Activated CD8-positive, alpha-beta memory T cell treated with anti-CD3 and anti-CD28 coated beads, Interleukin-2, amount 10 ng/mL, durations not matched to agents 7 days and 5 days (primary cell): ENCODE results near the gene INF2. TPM values are rescaled to one million over a fixed set of nuclear protein-coding genes. Genes with fewer than 3 reads are reported as not detected.

ENCODE experiments used
- ATAC-seq: fragments of 150-1000 bp; cut with Tn5 transposase; one replicate; pipeline ENCODE4 v1.10.0; 2021; ENCODE audit warnings: moderate library complexity
- CTCF ChIA-PET: fragments of 350-600 bp; sonication (Branson Sonifier 250); formaldehyde crosslinking; loops from one replicate; lab custom pipeline; 2021; ENCODE audit warnings: antibody characterized with exemption; lab: Charles Lee
- DNase-seq: peaks from one replicate; pipeline ENCODE4 v3.0.0-alpha.2; 2020
- H3K27ac Mint-ChIP-seq: one replicate; pipeline ENCODE4 v1.8.0; 2021; ENCODE audit warnings: mild to moderate bottlenecking, mixed read lengths
- H3K27me3 Mint-ChIP-seq: one replicate; pipeline ENCODE4 v1.8.0; 2021; ENCODE audit warnings: mixed read lengths
- H3K36me3 Mint-ChIP-seq: one replicate; pipeline ENCODE4 v1.8.0; 2021; ENCODE audit warnings: mild to moderate bottlenecking, mixed read lengths
- H3K4me1 Mint-ChIP-seq: one replicate; pipeline ENCODE4 v1.8.0; 2021; ENCODE audit warnings: mixed read lengths
- H3K4me3 Mint-ChIP-seq: one replicate; pipeline ENCODE4 v1.8.0; 2021; ENCODE audit warnings: mild to moderate bottlenecking, moderate library complexity, mixed read lengths
- H3K9me3 Mint-ChIP-seq: one replicate; pipeline ENCODE4 v1.8.0; 2022; ENCODE audit warnings: low read depth, mixed read lengths
- total RNA-seq, 2 experiments: library from RNA; stranded (reverse); gene quantifications; one replicate each; pipeline ENCODE4 v1.2.3, GENCODE V29; 2021

Gene INF2
- total RNA-seq, 2 experiments from 2014 or later, result 59.9 to 63.6 TPM

- DNase-seq (no peak), ATAC-seq (no peak)
- Mint-ChIP-seq H3K27ac (no peak overlapping the region), H3K4me1 (peaks cover 17% of the 10 kb centered on the region), H3K27me3 (no peaks in the 10 kb centered on the region), H3K9me3 (no peaks in the 10 kb centered on the region), H3K36me3 (no peaks in the 10 kb centered on the region), H3K4me3 (no peak overlapping the region)
- CTCF ChIA-PET, result no interaction called here
Measured at GRCh38 chr14:104697892-104698583, 8.6 kb downstream of the INF2 start.

GRCh38 chr14:104698688-104699425 lies 9.4 kb downstream of the INF2 start:
- Mint-ChIP-seq H3K27me3 (no peaks in the 10 kb centered on the region), H3K27ac (no peak overlapping the region), H3K4me3 (no peak overlapping the region), H3K9me3 (no peaks in the 10 kb centered on the region), H3K4me1 (peaks cover 17% of the 10 kb centered on the region), H3K36me3 (no peaks in the 10 kb centered on the region)
- CTCF ChIA-PET, result no interaction called here
- ATAC-seq (no peak), DNase-seq (no peak)

GRCh38 chr14:104699426-104699748 lies 10.0 kb downstream of the INF2 start:
- no peaks in the 10 kb centered on the region for H3K9me3 Mint-ChIP-seq
- CTCF ChIA-PET, result no interaction called here
- ATAC-seq (no peak), DNase-seq (no peak)
- H3K27me3 Mint-ChIP-seq, result no peaks in the 10 kb centered on the region
- peaks cover 2% of the 10 kb centered on the region for H3K36me3 Mint-ChIP-seq
- H3K4me1 Mint-ChIP-seq, result peaks cover 14% of the 10 kb centered on the region
- no peak overlapping the region for H3K4me3 Mint-ChIP-seq
- no peak overlapping the region for H3K27ac Mint-ChIP-seq

- ATAC-seq, result no peak
- Mint-ChIP-seq H3K4me1 (peaks cover 6% of the 10 kb centered on the region), H3K36me3 (peaks cover 2% of the 10 kb centered on the region), H3K4me3 (no peak overlapping the region), H3K27me3 (no peaks in the 10 kb centered on the region), H3K9me3 (no peaks in the 10 kb centered on the region), H3K27ac (no peak overlapping the region)
- no peak for DNase-seq
- CTCF ChIA-PET, result interaction anchor here (0.6 to 1.0 kb wide), 2 partner anchors 10 to 17 kb away, joined by 3 read pairs; no protein-coding TSS in a partner anchor
Measured at GRCh38 chr14:104700225-104700651, 10.8 kb downstream of the INF2 start.

- ATAC-seq (no peak), DNase-seq (no peak)
- no peak overlapping the region for H3K27ac Mint-ChIP-seq
- H3K27me3 Mint-ChIP-seq, result no peaks in the 10 kb centered on the region
- no peak overlapping the region for H3K4me3 Mint-ChIP-seq
- H3K9me3 Mint-ChIP-seq, result no peaks in the 10 kb centered on the region
- CTCF ChIA-PET, result interaction anchor here (0.6 to 1.0 kb wide), 2 partner anchors 11 to 17 kb away, joined by 3 read pairs; no protein-coding TSS in a partner anchor
- peaks cover 2% of the 10 kb centered on the region for H3K4me1 Mint-ChIP-seq
- peaks cover 2% of the 10 kb centered on the region for H3K36me3 Mint-ChIP-seq
Measured at GRCh38 chr14:104700747-104701217, 11.4 kb downstream of the INF2 start.

- ATAC-seq, result no peak
- CTCF ChIA-PET, result no interaction called here
Measured at GRCh38 chr14:104701383-104702076, 12.1 kb downstream of the INF2 start.

GRCh38 chr14:104702106-104702505 lies 12.7 kb downstream of the INF2 start:
- peaks cover 2% of the 10 kb centered on the region for H3K36me3 Mint-ChIP-seq
- CTCF ChIA-PET, result no interaction called here

More at GRCh38 chr14:104701383-104702076, 12.1 kb downstream of the INF2 start:
- no peaks in the 10 kb centered on the region for H3K27me3 Mint-ChIP-seq
- no peak overlapping the region for H3K27ac Mint-ChIP-seq
- H3K4me3 Mint-ChIP-seq, result no peak overlapping the region
- DNase-seq, result no peak
- H3K4me1 Mint-ChIP-seq, result no peaks in the 10 kb centered on the region
- H3K36me3 Mint-ChIP-seq, result peaks cover 2% of the 10 kb centered on the region
- H3K9me3 Mint-ChIP-seq, result no peaks in the 10 kb centered on the region

GRCh38 chr14:104702673-104703072 lies 13.3 kb downstream of the INF2 start:
- no peaks in the 10 kb centered on the region for H3K9me3 Mint-ChIP-seq
- H3K27ac Mint-ChIP-seq, result no peak overlapping the region
- H3K27me3 Mint-ChIP-seq, result no peaks in the 10 kb centered on the region
- H3K4me1 Mint-ChIP-seq, result no peaks in the 10 kb centered on the region
- DNase-seq (no peak), ATAC-seq (no peak)
- H3K4me3 Mint-ChIP-seq, result no peak overlapping the region
- H3K36me3 Mint-ChIP-seq, result peaks cover 2% of the 10 kb centered on the region
- CTCF ChIA-PET, result no interaction called here

More at GRCh38 chr14:104702106-104702505, 12.7 kb downstream of the INF2 start:
- Mint-ChIP-seq H3K4me3 (no peak overlapping the region), H3K4me1 (no peaks in the 10 kb centered on the region), H3K9me3 (no peaks in the 10 kb centered on the region), H3K27ac (no peak overlapping the region), H3K27me3 (no peaks in the 10 kb centered on the region)
- DNase-seq (no peak), ATAC-seq (no peak)

- H3K9me3 Mint-ChIP-seq, result no peaks in the 10 kb centered on the region
- H3K27ac Mint-ChIP-seq, result no peak overlapping the region
- ATAC-seq (no peak), DNase-seq (no peak)
- no peaks in the 10 kb centered on the region for H3K27me3 Mint-ChIP-seq
- no peak overlapping the region for H3K4me3 Mint-ChIP-seq
- CTCF ChIA-PET, result no interaction called here
- H3K4me1 Mint-ChIP-seq, result no peaks in the 10 kb centered on the region
- peaks cover 2% of the 10 kb centered on the region for H3K36me3 Mint-ChIP-seq
Measured at GRCh38 chr14:104703269-104703668, 13.9 kb downstream of the INF2 start.

- Mint-ChIP-seq H3K4me1 (no peaks in the 10 kb centered on the region), H3K36me3 (peaks cover 2% of the 10 kb centered on the region), H3K9me3 (no peaks in the 10 kb centered on the region), H3K27me3 (no peaks in the 10 kb centered on the region), H3K4me3 (no peak overlapping the region), H3K27ac (no peak overlapping the region)
- CTCF ChIA-PET, result no interaction called here
- ATAC-seq, result no peak
- DNase-seq, result no peak
Measured at GRCh38 chr14:104704252-104704651, 14.8 kb downstream of the INF2 start.

GRCh38 chr14:104705340-104706047 lies 16.1 kb downstream of the INF2 start:
- Mint-ChIP-seq H3K27ac (no peak overlapping the region), H3K36me3 (peaks cover 2% of the 10 kb centered on the region), H3K27me3 (no peaks in the 10 kb centered on the region), H3K9me3 (no peaks in the 10 kb centered on the region), H3K4me3 (no peak overlapping the region), H3K4me1 (no peaks in the 10 kb centered on the region)
- no peak for ATAC-seq
- CTCF ChIA-PET, result interaction anchor here (0.6 to 2.3 kb wide), 5 partner anchors 10 to 54 kb away, joined by 3 to 7 read pairs (median 3); no protein-coding TSS in a partner anchor
- DNase-seq, result no peak

GRCh38 chr14:104706733-104707607 lies 17.6 kb downstream of the INF2 start:
- Mint-ChIP-seq H3K27ac (no peak overlapping the region), H3K36me3 (peaks cover 2% of the 10 kb centered on the region), H3K4me1 (no peaks in the 10 kb centered on the region), H3K4me3 (no peak overlapping the region), H3K27me3 (no peaks in the 10 kb centered on the region), H3K9me3 (no peaks in the 10 kb centered on the region)
- DNase-seq (no peak), ATAC-seq (no peak)
- CTCF ChIA-PET, result interaction anchor here (0.8 to 2.3 kb wide), 4 partner anchors 11 to 60 kb away, joined by 3 to 7 read pairs (median 3); no protein-coding TSS in a partner anchor
